Aorta (tissue), 5 donors: ENCODE results near the gene GRIA1. TPM values are rescaled to one million over a fixed set of nuclear protein-coding genes. Genes with fewer than 3 reads are reported as not detected.

Experiments used
- ATAC-seq: fragments of 200-7000 bp; cut with Tn5 transposase; one replicate; pipeline ENCODE4 v1.9.1; 2022; ENCODE audit warnings: moderate library complexity; ENCODE audit not compliant: low FRiP score
- DNase-seq, 2 donors: peaks; one replicate each; pipeline ENCODE4 v3.0.0-alpha.2; 2020
- H3K27ac ChIP-seq, 2 donors: one replicate each; pipeline ENCODE4 v1.5.1; 2013; ENCODE audit warnings: low read length in 2 of 2, mild to moderate bottlenecking in 2 of 2, moderate library complexity in 2 of 2, control low read depth in 1 of 2, inconsistent platforms in 1 of 2, low read depth in 1 of 2
- H3K27me3 ChIP-seq, 2 donors: one replicate each; pipeline ENCODE4 v1.6.1; 2013; ENCODE audit warnings: control low read depth in 1 of 2, low read length in 1 of 2, mild to moderate bottlenecking in 1 of 2, moderate library complexity in 1 of 2; ENCODE audit not compliant: insufficient read depth in 2 of 2, control insufficient read depth in 1 of 2
- H3K36me3 ChIP-seq, 2 donors: one replicate each; pipeline ENCODE4 v1.6.1; 2013; ENCODE audit warnings: control low read depth in 1 of 2, low read length in 1 of 2, mild to moderate bottlenecking in 1 of 2; ENCODE audit not compliant: insufficient read depth in 2 of 2, control insufficient read depth in 1 of 2
- H3K4me1 ChIP-seq, 2 donors: one replicate each; pipeline ENCODE4 v1.6.1; 2013; ENCODE audit warnings: low read length in 2 of 2, control low read depth in 1 of 2, mild to moderate bottlenecking in 1 of 2, moderate library complexity in 1 of 2; ENCODE audit not compliant: insufficient read depth in 2 of 2, control insufficient read depth in 1 of 2
- H3K4me3 ChIP-seq, 2 donors: one replicate each; pipeline ENCODE4 v1.5.1; 2013; ENCODE audit warnings: low read length in 2 of 2, control low read depth in 1 of 2, mild to moderate bottlenecking in 1 of 2
- H3K9me3 ChIP-seq: one replicate; pipeline ENCODE4 v1.6.1; 2013; ENCODE audit warnings: mild to moderate bottlenecking, low read length; ENCODE audit not compliant: control insufficient read depth
- WGBS, 2 donors: extraction: QIAGEN DNeasy Blood & Tissue Kit; methylation state at CpG; one replicate each; pipeline ENCODE4 v1.1.7; 2013; 5-methylcytosine and 5-hydroxymethylcytosine counted together
- intact Hi-C, 2 donors: fragments of 100-400 bp; cut with DNase I; formaldehyde crosslinking; loops; one replicate each; pipeline versions ENCODE4 v1.14.2 to v1.15.0; 2022
- polyA plus RNA-seq, 2 donors: library from polyadenylated mRNA; stranded (reverse); fragments of 200-250 nt; gene quantifications; one replicate each; pipeline ENCODE4 v1.2.3, GENCODE V29; 2013
- total RNA-seq, 2 donors: library from RNA; stranded (reverse); fragmentation: NEBNext Ultra II Directional; extraction: Animal tissue kit (Norgen Biotek cat#: 25700); gene quantifications; one replicate each; pipeline ENCODE4 v1.2.1, GENCODE V29; 2021
- donor health status: healthy with polysubstance abuse.
- donor health status: Bipolar disorder and iron deficiency.
- donor health status: DM: no; HTN: no; CAD: no.
- donor health status: DM: no; HTN: no; CAD: no.
- donor health status: DM: yes; HTN: yes; CAD: no.

Gene GRIA1
- total and polyA plus RNA-seq, 4 donors: 6.3 to 20.2 (median 7.0) TPM

- Histone ChIP-seq H3K4me1 (no peaks in the 10 kb centered on the region), H3K4me3 (no peak overlapping the region), H3K27ac (no peak overlapping the region), H3K27me3 (no peaks in the 10 kb centered on the region), H3K36me3 (peaks cover 0 to 7% of the 10 kb centered on the region in 2 donors), H3K9me3 (no peaks in the 10 kb centered on the region)
- ATAC-seq: no peak
- DNase-seq: no peak
- intact Hi-C loops: loop anchor here in 1 of 2 donors (10.0 kb wide), 1 partner anchor 321 kb away; no protein-coding TSS in a partner anchor
Observed at GRCh38 chr5:153704110-153704509, 213.6 kb downstream of the GRIA1 start.

GRCh38 chr5:153707626-153708025, 217.2 kb downstream of the GRIA1 start:
- Histone ChIP-seq H3K4me3 (no peak overlapping the region), H3K27me3 (no peaks in the 10 kb centered on the region), H3K9me3 (no peaks in the 10 kb centered on the region), H3K27ac (no peak overlapping the region), H3K4me1 (no peaks in the 10 kb centered on the region), H3K36me3 (peaks cover 0 to 7% of the 10 kb centered on the region in 2 donors)
- intact Hi-C loops: loop anchor here in 1 of 2 donors (10.0 kb wide), 1 partner anchor 317 kb away; no protein-coding TSS in a partner anchor
- ATAC-seq (no peak), DNase-seq (no peak)
- WGBS, 2 donors: 71 to 80% methylated on average over 6 of the region's 6 CpGs

GRCh38 chr5:153711755-153712154, 221.3 kb downstream of the GRIA1 start:
- WGBS, 2 donors: 94 to 98% methylated on average over 4 of the region's 4 CpGs

GRCh38 chr5:153712946-153713345, 222.5 kb downstream of the GRIA1 start:
- no peak overlapping the region for H3K4me3 ChIP-seq
- H3K36me3 ChIP-seq: no peaks in the 10 kb centered on the region
- H3K9me3 ChIP-seq: no peaks in the 10 kb centered on the region
- DNase-seq (no peak), ATAC-seq (no peak)
- no peak overlapping the region for H3K27ac ChIP-seq
- no peaks in the 10 kb centered on the region for H3K4me1 ChIP-seq
- 99 to 100% methylated on average over 3 of the region's 3 CpGs for WGBS, 2 donors
- no peaks in the 10 kb centered on the region for H3K27me3 ChIP-seq
- intact Hi-C loops: no loop called here

More at GRCh38 chr5:153711755-153712154, 221.3 kb downstream of the GRIA1 start:
- Histone ChIP-seq H3K9me3 (no peaks in the 10 kb centered on the region), H3K4me3 (no peak overlapping the region), H3K4me1 (no peaks in the 10 kb centered on the region), H3K27ac (no peak overlapping the region), H3K36me3 (no peaks in the 10 kb centered on the region), H3K27me3 (no peaks in the 10 kb centered on the region)
- intact Hi-C loops: no loop called here
- ATAC-seq (no peak), DNase-seq (no peak)

- Histone ChIP-seq H3K4me3 (no peak overlapping the region), H3K27me3 (no peaks in the 10 kb centered on the region), H3K36me3 (no peaks in the 10 kb centered on the region), H3K27ac (no peak overlapping the region), H3K4me1 (peaks cover 0 to 5% of the 10 kb centered on the region in 2 donors), H3K9me3 (no peaks in the 10 kb centered on the region)
- 80 to 88% methylated on average over 8 of the region's 8 CpGs for WGBS, 2 donors
- intact Hi-C loops: no loop called here
- no peak for DNase-seq
- no peak for ATAC-seq
Observed at GRCh38 chr5:153713943-153714342, 223.5 kb downstream of the GRIA1 start.

GRCh38 chr5:153714798-153715197, 224.3 kb downstream of the GRIA1 start:
- intact Hi-C loops: no loop called here
- ATAC-seq (no peak), DNase-seq (no peak)
- Histone ChIP-seq H3K27me3 (no peaks in the 10 kb centered on the region), H3K27ac (no peak overlapping the region), H3K36me3 (no peaks in the 10 kb centered on the region), H3K9me3 (no peaks in the 10 kb centered on the region), H3K4me3 (no peak overlapping the region), H3K4me1 (peaks cover 0 to 5% of the 10 kb centered on the region in 2 donors)
- 74 to 84% methylated on average over 2 of the region's 2 CpGs for WGBS, 2 donors

GRCh38 chr5:153717287-153717686, 226.8 kb downstream of the GRIA1 start:
- intact Hi-C loops: no loop called here
- Histone ChIP-seq H3K27me3 (no peaks in the 10 kb centered on the region), H3K4me3 (no peak overlapping the region), H3K9me3 (no peaks in the 10 kb centered on the region), H3K27ac (no peak overlapping the region), H3K4me1 (peaks cover 0 to 5% of the 10 kb centered on the region in 2 donors), H3K36me3 (no peaks in the 10 kb centered on the region)
- WGBS, 2 donors: 97 to 99% methylated on average over 3 of the region's 3 CpGs
- ATAC-seq (no peak), DNase-seq (no peak)

GRCh38 chr5:153718713-153719112, 228.2 kb downstream of the GRIA1 start:
- intact Hi-C loops: no loop called here
- H3K36me3 ChIP-seq: no peaks in the 10 kb centered on the region
- no peak for ATAC-seq
- H3K27ac ChIP-seq: peak overlapping the region in 1 of 2 donors; percentile 69
- DNase-seq: peak in 1 of 2 donors; percentile 47
- H3K27me3 ChIP-seq: no peaks in the 10 kb centered on the region
- peaks cover 0 to 5% of the 10 kb centered on the region in 2 donors for H3K4me1 ChIP-seq
- no peaks in the 10 kb centered on the region for H3K9me3 ChIP-seq
- H3K4me3 ChIP-seq: no peak overlapping the region
- WGBS, 2 donors: 7 to 13% methylated on average over 1 of the region's 1 CpG

- no peaks in the 10 kb centered on the region for H3K27me3 ChIP-seq
- no peak for ATAC-seq
- peaks cover 0 to 5% of the 10 kb centered on the region in 2 donors for H3K4me1 ChIP-seq
- intact Hi-C loops: no loop called here
- no peaks in the 10 kb centered on the region for H3K9me3 ChIP-seq
- 18 to 19% methylated on average over 5 of the region's 5 CpGs for WGBS, 2 donors
- no peak overlapping the region for H3K4me3 ChIP-seq
- H3K36me3 ChIP-seq: no peaks in the 10 kb centered on the region
- H3K27ac ChIP-seq: peak overlapping the region in 1 of 2 donors; percentile 56
- DNase-seq: no peak
Observed at GRCh38 chr5:153719324-153719723, 228.9 kb downstream of the GRIA1 start.
